ENCODE measurements around the gene TEK. TPM values are rescaled to one million over a fixed set of nuclear protein-coding genes. Genes with fewer than 3 reads are reported as not detected.
A peak's percentile ranks its signal among the peaks of the same experiment; 100 is the strongest.

Gene TEK
- polyA plus RNA-seq, 1 donor (not counting 4 experiments of a cell fraction or from before 2014, with no cell fraction given), result 0.03 TPM

GRCh38 chr9:27183701-27184100 lies 74.7 kb downstream of the TEK start:
- H3K9me1 ChIP-seq (ENCODE audit: control insufficient read depth, extremely low read depth, insufficient read depth, low read length), result no peaks in the 10 kb centered on the region
- peak overlapping the region; percentile 19 for H3K27ac ChIP-seq (ENCODE audit: control insufficient read depth, insufficient read depth, low read length)
- no peak overlapping the region for H3K9ac ChIP-seq (ENCODE audit: control insufficient read depth, extremely low read depth, insufficient read depth, low read length)
- H3K27me3 ChIP-seq (ENCODE audit: control insufficient read depth, extremely low read depth, insufficient read depth, low read length), result no peaks in the 10 kb centered on the region
- no peaks in the 10 kb centered on the region for H3K36me3 ChIP-seq (ENCODE audit: control insufficient read depth in 2 of 2, extremely low read depth in 1 of 2, insufficient read depth in 2 of 2, low read length in 2 of 2)
- dilution Hi-C loops (cut with MboI; ENCODE audit: extremely low pct_ligation_motif_present, low sequenced_read_pairs), result no loop called here
- peak; percentile 83 for FAIRE-seq
- no peak for DNase-seq (ENCODE audit: low read depth, low spot score)
- no peak overlapping the region for H2AFZ ChIP-seq (ENCODE audit: control insufficient read depth, low read length)
- no peaks in the 10 kb centered on the region for H3K9me3 ChIP-seq (ENCODE audit: control insufficient read depth, low read depth, low read length)
- H3K4me2 ChIP-seq (ENCODE audit: control insufficient read depth, extremely low read depth, insufficient read depth, low read depth, low read length), result peak overlapping the region; percentile 40
- no peak for TF ChIP-seq EZH2 (IDR thresholded peaks at IDR 0.05; ENCODE audit: low read length)
- TF ChIP-seq CTCF (optimal IDR thresholded peaks at IDR 0.05 in 1 of 3, IDR thresholded peaks at IDR 0.05 in 1 of 3, conservative IDR thresholded peaks at IDR 0.05 in 1 of 3; ENCODE audit: extremely low read depth in 1 of 3, insufficient read depth in 2 of 3, low read length in 3 of 3), result no peak
- no peak overlapping the region for H3K4me3 ChIP-seq (ENCODE audit: control insufficient read depth in 2 of 3, extremely low read depth in 1 of 3, insufficient read depth in 2 of 3, low read depth in 1 of 3, low read length in 3 of 3)
- no peaks in the 10 kb centered on the region for H3K79me2 ChIP-seq (ENCODE audit: control insufficient read depth, insufficient read depth, low read length)
- peaks cover 44% of the 10 kb centered on the region for H3K4me1 ChIP-seq (ENCODE audit: control insufficient read depth, extremely low read depth, insufficient read depth, low read length)
- H4K20me1 ChIP-seq (ENCODE audit: control insufficient read depth, extremely low read depth, insufficient read depth, low read length), result no peaks in the 10 kb centered on the region

DNA sequence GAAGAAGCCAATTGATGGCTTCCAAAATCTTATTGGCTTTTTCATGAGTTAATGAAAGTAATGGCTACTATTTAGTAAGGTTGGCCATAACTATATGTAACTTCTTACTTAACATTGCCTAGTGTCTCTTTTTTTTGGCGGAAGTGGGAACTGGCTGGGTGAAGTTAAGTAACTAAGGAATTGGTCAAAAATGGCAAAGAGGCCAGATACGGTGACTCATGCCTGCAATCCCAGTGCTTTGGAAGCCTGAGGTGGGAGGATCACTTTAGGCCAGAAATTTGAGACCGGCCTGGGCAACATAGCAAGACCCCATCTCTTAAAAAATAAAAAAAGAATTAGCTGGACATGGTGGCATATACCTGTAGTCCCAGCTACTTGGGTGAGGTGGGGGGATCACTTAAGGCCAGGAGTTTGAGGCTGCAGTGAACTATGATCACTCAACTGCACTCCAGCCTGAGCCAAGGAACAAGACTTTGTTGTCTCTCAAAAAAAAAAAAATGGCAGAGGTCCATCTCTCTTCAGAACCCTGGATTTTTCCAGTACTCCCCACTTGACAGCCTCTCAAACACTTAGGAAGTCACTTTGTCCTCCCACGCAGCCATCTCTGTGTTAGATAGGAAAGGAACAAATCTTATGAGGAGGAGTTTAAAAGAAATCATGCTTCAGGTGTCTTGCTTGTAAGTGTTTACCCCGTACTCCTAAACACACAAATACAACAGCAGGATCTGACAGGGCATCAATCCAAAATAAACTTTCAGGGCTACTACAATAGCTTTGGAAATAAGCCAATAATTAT lies 75.7 kb downstream of the TEK start:
- Histone ChIP-seq H3K9me1 (ENCODE audit: control insufficient read depth, extremely low read depth, insufficient read depth, low read length) (no peaks in the 10 kb centered on the region), H3K36me3 (ENCODE audit: control insufficient read depth in 2 of 2, extremely low read depth in 1 of 2, insufficient read depth in 2 of 2, low read length in 2 of 2) (no peaks in the 10 kb centered on the region), H3K27me3 (ENCODE audit: control insufficient read depth, extremely low read depth, insufficient read depth, low read length) (no peaks in the 10 kb centered on the region), H3K27ac (ENCODE audit: control insufficient read depth, insufficient read depth, low read length) (no peak overlapping the region), H3K4me1 (ENCODE audit: control insufficient read depth, extremely low read depth, insufficient read depth, low read length) (peaks cover 39% of the 10 kb centered on the region), H4K20me1 (ENCODE audit: control insufficient read depth, extremely low read depth, insufficient read depth, low read length) (no peaks in the 10 kb centered on the region), H3K9me3 (ENCODE audit: control insufficient read depth, low read depth, low read length) (no peaks in the 10 kb centered on the region), H3K79me2 (ENCODE audit: control insufficient read depth, insufficient read depth, low read length) (no peaks in the 10 kb centered on the region), H3K4me2 (ENCODE audit: control insufficient read depth, extremely low read depth, insufficient read depth, low read depth, low read length) (no peak overlapping the region), H3K4me3 (ENCODE audit: control insufficient read depth in 2 of 3, extremely low read depth in 1 of 3, insufficient read depth in 2 of 3, low read depth in 1 of 3, low read length in 3 of 3) (no peak overlapping the region), H2AFZ (ENCODE audit: control insufficient read depth, low read length) (no peak overlapping the region), H3K9ac (ENCODE audit: control insufficient read depth, extremely low read depth, insufficient read depth, low read length) (no peak overlapping the region)
- dilution Hi-C loops (cut with MboI; ENCODE audit: extremely low pct_ligation_motif_present, low sequenced_read_pairs), result no loop called here
- TF ChIP-seq EZH2 (IDR thresholded peaks at IDR 0.05; ENCODE audit: low read length) (no peak), CTCF (optimal IDR thresholded peaks at IDR 0.05 in 1 of 3, IDR thresholded peaks at IDR 0.05 in 1 of 3, conservative IDR thresholded peaks at IDR 0.05 in 1 of 3; ENCODE audit: extremely low read depth in 1 of 3, insufficient read depth in 2 of 3, low read length in 3 of 3) (no peak)
- FAIRE-seq, result no peak
- no peak for DNase-seq (ENCODE audit: low read depth, low spot score)
